PC-9 (cell line): ENCODE measurements around the gene DCANP1. TPM values are rescaled to one million over a fixed set of nuclear protein-coding genes. Genes with fewer than 3 reads are reported as not detected.

Source experiments
- BruUV-seq: library from RNA; stranded (reverse); fragments of 400-500 nt; replicated peaks from 2 replicates; lab custom pipeline; 2021; lab: Mats Ljungman, UMichigan
- CTCF ChIA-PET: fragments of 300-600 bp; sonication (Branson Sonifier 250); formaldehyde crosslinking; loops from one replicate; lab custom pipeline; 2022; ENCODE audit warnings: antibody characterized with exemption; lab: Charles Lee
- POLR2A ChIA-PET: fragments of 300-600 bp; sonication (Branson Sonifier 250); formaldehyde crosslinking; loops from one replicate; lab custom pipeline; 2022; ENCODE audit warnings: antibody characterized with exemption; ENCODE audit not compliant: unreplicated experiment; lab: Charles Lee
- DNase-seq, 2 experiments: peaks; one replicate each; pipeline versions ENCODE4 v3.0.0 to v3.0.0-alpha.2; 2015 to 2022; ENCODE audit warnings: mixed read lengths in 1 of 2
- H2AFZ ChIP-seq: fragments of 200-600 bp; sonication (generic); 2 replicates; pipeline ENCODE4 v1.8.1; 2017; ENCODE audit warnings: antibody characterized with exemption
- H3F3A ChIP-seq: fragments of 200-600 bp; sonication (generic); 2 replicates; pipeline ENCODE4 v1.8.1; 2017; ENCODE audit warnings: antibody characterized with exemption, mild to moderate bottlenecking, low read depth; ENCODE audit not compliant: insufficient read depth
- H3K27ac ChIP-seq: fragments of 200-600 bp; sonication (generic); 2 replicates; pipeline ENCODE4 v1.6.1; 2016; ENCODE audit warnings: mixed run types
- H3K27me3 ChIP-seq: fragments of 200-600 bp; sonication (generic); 2 replicates; pipeline ENCODE4 v1.6.1; 2016; ENCODE audit warnings: low read depth, mixed run types; ENCODE audit not compliant: insufficient read depth
- H3K36me3 ChIP-seq: fragments of 200-600 bp; sonication (generic); 2 replicates; pipeline ENCODE4 v1.6.1; 2016; ENCODE audit warnings: low read depth, mixed run types
- H3K4me1 ChIP-seq: fragments of 200-600 bp; sonication (generic); replicated peaks from 2 replicates; pipeline ENCODE4 v1.6.1; 2016; ENCODE audit warnings: mixed run types; ENCODE audit not compliant: insufficient read depth
- H3K4me2 ChIP-seq: fragments of 200-600 bp; sonication (generic); 2 replicates; pipeline ENCODE4 v1.6.1; 2017; ENCODE audit warnings: mixed run types
- H3K4me3 ChIP-seq: fragments of 200-600 bp; sonication (generic); 2 replicates; pipeline ENCODE4 v1.6.1; 2016; ENCODE audit warnings: mixed run types
- H3K79me2 ChIP-seq: fragments of 200-600 bp; sonication (generic); 2 replicates; pipeline ENCODE4 v1.6.1; 2017; ENCODE audit warnings: low read depth, mixed run types
- H3K9me2 ChIP-seq: fragments of 200-600 bp; sonication (generic); 2 replicates; pipeline ENCODE4 v1.8.1; 2017; ENCODE audit warnings: mild to moderate bottlenecking; ENCODE audit not compliant: insufficient read depth
- H3K9me3 ChIP-seq: fragments of 200-600 bp; sonication (generic); 2 replicates; pipeline ENCODE4 v1.8.1; 2016; ENCODE audit warnings: low read depth; ENCODE audit not compliant: insufficient read depth
- H4K20me1 ChIP-seq: fragments of 200-600 bp; sonication (generic); 2 replicates; pipeline ENCODE4 v1.8.1; 2017; ENCODE audit not compliant: insufficient read depth
- CTCF ChIP-seq: fragments of 200-600 bp; sonication (generic); conservative IDR thresholded peaks from 2 replicates; pipeline ENCODE4 v1.6.1; 2017; ENCODE audit warnings: mixed run types, antibody characterized with exemption, mild to moderate bottlenecking, moderate library complexity
- EZH2 ChIP-seq: fragments of 200-600 bp; sonication (generic); IDR thresholded peaks from 2 replicates; pipeline ENCODE4 v1.8.0; 2017; ENCODE audit warnings: antibody characterized with exemption, low read depth
- intact Hi-C: fragments of 100-400 bp; cut with micrococcal nuclease; formaldehyde crosslinking; loops from one replicate; pipeline ENCODE4 v1.10.0; 2022; ENCODE audit not compliant: unreplicated experiment
- total RNA-seq: library from RNA; stranded (reverse); gene quantifications from 2 replicates; pipeline ENCODE4 v1.2.3, GENCODE V29; 2021

The DCANP1 gene
- total RNA-seq, 1 experiment from 2014 or later: not detected

- POLR2A ChIA-PET: no interaction called here
- Histone ChIP-seq H3K4me1 (no peaks in the 10 kb centered on the region), H3K9me3 (no peaks in the 10 kb centered on the region), H2AFZ (no peak overlapping the region), H3K27me3 (peaks cover 89% of the 10 kb centered on the region), H3K4me2 (no peak overlapping the region), H3K4me3 (no peak overlapping the region), H3K79me2 (no peaks in the 10 kb centered on the region), H3K27ac (no peak overlapping the region), H4K20me1 (no peaks in the 10 kb centered on the region), H3K36me3 (no peaks in the 10 kb centered on the region), H3F3A (no peaks in the 10 kb centered on the region), H3K9me2 (no peaks in the 10 kb centered on the region)
- TF ChIP-seq EZH2: no peak
- TF ChIP-seq CTCF: no peak
- BruUV-seq: no TSS peak
- CTCF ChIA-PET: no interaction called here
- intact Hi-C loops: no loop called here
- no peak for DNase-seq
Measured at GRCh38 chr5:135471726-135472125, 24.6 kb upstream of the DCANP1 start.

- BruUV-seq: no TSS peak
- TF ChIP-seq EZH2 (no peak), CTCF (no peak)
- DNase-seq: no peak
- POLR2A ChIA-PET: no interaction called here
- Histone ChIP-seq H3K9me3 (no peaks in the 10 kb centered on the region), H3K4me1 (no peaks in the 10 kb centered on the region), H3K36me3 (no peaks in the 10 kb centered on the region), H3K4me3 (no peak overlapping the region), H3K27me3 (peaks cover 93% of the 10 kb centered on the region), H3K79me2 (no peaks in the 10 kb centered on the region), H2AFZ (no peak overlapping the region), H3F3A (no peaks in the 10 kb centered on the region), H3K4me2 (no peak overlapping the region), H3K9me2 (no peaks in the 10 kb centered on the region), H4K20me1 (no peaks in the 10 kb centered on the region), H3K27ac (no peak overlapping the region)
- CTCF ChIA-PET: no interaction called here
- intact Hi-C loops: no loop called here
Measured at GRCh38 chr5:135469911-135470310, 22.8 kb upstream of the DCANP1 start.

- Histone ChIP-seq H3F3A (no peaks in the 10 kb centered on the region), H3K27ac (no peak overlapping the region), H3K79me2 (no peaks in the 10 kb centered on the region), H3K4me2 (no peak overlapping the region), H2AFZ (no peak overlapping the region), H3K36me3 (no peaks in the 10 kb centered on the region), H3K4me1 (no peaks in the 10 kb centered on the region), H3K9me3 (no peaks in the 10 kb centered on the region), H3K27me3 (peaks cover 93% of the 10 kb centered on the region), H4K20me1 (no peaks in the 10 kb centered on the region), H3K4me3 (no peak overlapping the region), H3K9me2 (no peaks in the 10 kb centered on the region)
- POLR2A ChIA-PET: no interaction called here
- CTCF ChIA-PET: no interaction called here
- DNase-seq: no peak
- no TSS peak for BruUV-seq
- TF ChIP-seq CTCF: no peak
- intact Hi-C loops: no loop called here
Measured at GRCh38 chr5:135468541-135468940, 21.4 kb upstream of the DCANP1 start.
